Right lung (tissue), 5 donors: ENCODE measurements around the gene GTF2B. TPM values are rescaled to one million over a fixed set of nuclear protein-coding genes. Genes with fewer than 3 reads are reported as not detected.
"Not testable (repeated sequence)": the region's sequence is repeated elsewhere in the genome, so short reads cannot be mapped to it uniquely, and the experiment has no call there.

Experiments used
- DNase-seq, 2 donors: peaks; one replicate each; pipeline ENCODE4 v3.0.0-alpha.2; 2013
- polyA plus RNA-seq, 5 donors: library from polyadenylated mRNA; unstranded; fragments of 120-200 nt; gene quantifications; one replicate each; pipeline versions ENCODE4 v1.2.1 to v1.2.3, GENCODE V29; 2013; ENCODE audit warnings: inconsistent platforms in 1 of 5, low replicate concordance in 1 of 5; ENCODE audit not compliant: insufficient read length in 5 of 5, insufficient read depth in 1 of 5

Gene GTF2B
- polyA plus RNA-seq, 5 donors: 41.6 to 46.7 (median 43.6) TPM

- DNase-seq: no peak
Observed at GRCh38 chr1:88890131-88890530, 1.2 kb downstream of the GTF2B start.

DNA sequence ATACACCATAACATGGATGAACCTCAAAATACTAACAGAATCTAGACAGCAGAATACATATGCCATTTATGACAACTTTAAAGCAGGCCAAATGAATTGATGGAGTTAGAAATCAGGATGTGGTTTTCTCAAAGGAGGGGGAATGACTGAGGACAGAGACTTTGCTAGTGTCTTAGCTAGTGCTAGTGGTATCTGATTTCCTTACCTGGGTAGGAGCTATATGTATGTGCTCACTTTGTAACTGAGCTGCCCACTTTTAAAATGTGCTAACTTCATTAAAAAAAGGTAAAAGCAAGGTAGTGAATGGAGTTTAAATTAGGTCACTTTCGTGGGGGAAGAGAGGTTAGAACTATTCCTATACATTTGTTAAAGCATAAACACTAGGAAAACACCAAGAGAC, 2.6 kb downstream of the GTF2B start:
- DNase-seq: no peak

- no peak for DNase-seq
Observed at GRCh38 chr1:88885933-88886332, 5.4 kb downstream of the GTF2B start.

DNA sequence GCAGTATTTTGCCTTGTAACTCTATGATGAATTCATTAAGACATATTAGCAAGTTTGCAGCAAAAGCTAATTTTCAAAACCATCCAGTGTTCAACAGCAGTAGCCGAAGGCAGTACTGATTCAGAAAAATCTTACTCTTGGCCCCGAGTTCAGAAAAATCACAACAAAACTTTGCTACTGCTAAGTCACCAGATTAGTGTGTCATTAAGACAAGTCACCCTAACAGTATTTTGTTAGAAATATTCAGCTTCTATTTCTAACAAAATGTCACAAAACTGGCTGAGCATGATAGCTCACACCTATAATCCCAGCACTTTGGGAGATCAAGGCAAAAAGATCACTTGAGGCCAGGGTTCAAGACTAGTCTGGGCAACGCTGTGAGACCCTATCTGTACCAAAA, 8.2 kb downstream of the GTF2B start:
- no peak for DNase-seq

DNA sequence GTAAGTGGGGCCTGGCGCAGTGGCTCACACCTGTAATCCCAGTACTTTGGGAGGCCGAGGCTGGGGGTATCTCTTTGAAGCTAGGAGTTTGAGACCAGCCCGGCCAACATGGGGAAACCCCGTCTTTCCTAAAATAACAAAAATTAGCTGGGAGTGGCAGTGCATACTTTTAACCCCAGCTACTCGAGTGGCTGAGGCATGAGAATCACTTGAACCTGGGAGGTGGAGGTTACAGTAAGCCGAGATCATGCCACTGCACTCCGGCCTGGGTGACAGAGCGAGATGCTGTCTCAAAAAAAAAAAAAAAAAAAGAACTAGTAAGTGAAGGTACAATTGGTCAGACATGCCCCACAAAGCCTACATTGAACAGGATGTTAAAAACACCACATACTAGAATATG, 10.7 kb downstream of the GTF2B start:
- DNase-seq: not testable (repeated sequence)

DNA sequence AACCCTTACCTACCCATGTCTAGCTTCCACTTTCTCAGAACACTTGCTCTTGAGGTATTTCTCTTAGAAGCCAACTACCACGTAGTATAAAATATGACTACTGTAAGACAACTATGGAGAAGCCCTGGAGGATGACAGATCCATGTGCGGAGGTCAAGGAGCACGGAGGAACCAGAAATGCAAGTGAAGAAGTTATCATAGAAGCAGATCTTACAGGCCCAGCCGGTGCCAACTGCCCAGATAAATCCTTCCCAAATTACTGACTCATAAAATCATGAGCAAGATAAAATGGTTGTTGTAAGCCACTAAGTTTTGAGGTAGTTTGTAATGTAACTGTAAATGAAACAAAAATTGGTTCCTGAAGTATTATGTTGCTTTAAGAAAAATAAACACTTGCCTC, 12.6 kb downstream of the GTF2B start:
- no peak for DNase-seq

DNA sequence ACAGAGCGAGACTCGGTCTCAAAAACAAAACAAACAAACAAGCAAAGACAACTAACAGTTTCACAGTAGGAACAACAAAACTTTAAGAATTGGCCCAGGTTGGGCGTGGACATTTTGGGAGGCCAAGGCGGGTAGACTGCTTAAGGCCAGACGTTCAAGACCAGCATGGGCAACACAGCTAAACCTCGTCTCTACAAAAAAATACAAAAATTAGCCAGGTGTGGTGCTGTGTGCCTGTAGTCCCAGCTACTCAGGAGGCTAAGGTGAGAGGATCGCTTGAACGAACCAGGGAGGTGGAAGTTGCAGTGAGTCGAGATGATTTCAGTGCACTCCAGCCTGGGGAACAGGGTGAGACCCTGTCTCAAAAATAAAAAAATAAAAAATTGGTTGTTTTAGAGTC, 13.5 kb downstream of the GTF2B start:
- DNase-seq: no peak

DNA sequence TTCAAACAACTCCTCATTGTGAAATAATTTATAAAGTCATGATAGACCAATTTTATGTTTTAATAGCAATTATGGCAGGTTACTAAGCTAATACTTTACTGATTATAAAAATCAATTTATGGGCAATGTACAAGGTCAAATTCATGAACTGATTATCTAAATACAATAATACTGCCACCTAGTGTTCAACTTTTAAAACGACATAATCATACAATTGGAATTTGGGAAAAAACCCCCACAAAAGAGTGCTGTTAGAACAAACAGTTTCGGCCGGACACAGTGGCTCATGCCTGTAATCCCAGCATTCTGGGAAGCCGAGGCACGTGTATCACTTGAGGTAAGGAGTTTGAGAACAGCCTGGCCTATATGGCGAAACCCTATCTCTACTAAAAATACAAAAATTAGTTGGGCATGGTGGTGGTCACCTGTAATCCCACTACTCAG, 14.0 kb downstream of the GTF2B start:
- DNase-seq: no peak

DNA sequence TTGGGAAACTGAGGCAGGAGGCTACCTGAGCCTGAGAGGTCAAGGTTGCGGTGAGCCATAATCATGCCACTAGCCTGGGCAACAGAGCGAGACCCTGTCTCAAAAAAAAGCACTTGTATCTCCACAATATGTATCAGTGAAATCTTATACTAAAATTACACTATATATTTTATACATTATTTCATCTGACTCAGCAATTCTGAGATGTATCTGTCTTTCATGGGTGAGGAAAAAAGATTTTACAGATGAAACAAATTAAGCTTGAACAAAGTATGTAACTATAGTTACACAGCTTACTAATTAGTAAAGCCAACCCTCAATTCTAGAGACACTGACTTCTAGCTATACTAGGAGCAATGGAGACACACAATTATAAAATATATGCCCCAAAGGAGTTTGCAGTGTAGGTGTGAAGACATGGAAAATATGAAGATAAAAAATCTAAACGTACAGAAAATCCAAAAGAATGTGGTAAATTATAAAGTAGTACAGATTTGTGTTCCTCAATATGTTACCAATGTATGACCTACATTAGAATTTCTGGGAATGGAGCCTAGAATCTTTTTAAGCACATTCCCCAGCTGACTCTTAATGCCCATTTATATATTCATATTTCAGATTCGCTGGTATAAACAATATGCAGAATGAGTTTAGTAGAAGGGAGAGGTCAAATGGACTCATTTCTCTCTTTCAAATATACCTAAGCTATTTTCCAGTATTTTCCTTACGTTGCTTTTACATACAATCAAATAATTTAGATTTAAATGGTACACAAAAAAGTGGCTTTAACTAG, 14.6 kb downstream of the GTF2B start:
- peak; percentile 42 to 44 for DNase-seq

- no peak for DNase-seq
Observed at GRCh38 chr1:88875595-88875994, 15.8 kb downstream of the GTF2B start.

DNA sequence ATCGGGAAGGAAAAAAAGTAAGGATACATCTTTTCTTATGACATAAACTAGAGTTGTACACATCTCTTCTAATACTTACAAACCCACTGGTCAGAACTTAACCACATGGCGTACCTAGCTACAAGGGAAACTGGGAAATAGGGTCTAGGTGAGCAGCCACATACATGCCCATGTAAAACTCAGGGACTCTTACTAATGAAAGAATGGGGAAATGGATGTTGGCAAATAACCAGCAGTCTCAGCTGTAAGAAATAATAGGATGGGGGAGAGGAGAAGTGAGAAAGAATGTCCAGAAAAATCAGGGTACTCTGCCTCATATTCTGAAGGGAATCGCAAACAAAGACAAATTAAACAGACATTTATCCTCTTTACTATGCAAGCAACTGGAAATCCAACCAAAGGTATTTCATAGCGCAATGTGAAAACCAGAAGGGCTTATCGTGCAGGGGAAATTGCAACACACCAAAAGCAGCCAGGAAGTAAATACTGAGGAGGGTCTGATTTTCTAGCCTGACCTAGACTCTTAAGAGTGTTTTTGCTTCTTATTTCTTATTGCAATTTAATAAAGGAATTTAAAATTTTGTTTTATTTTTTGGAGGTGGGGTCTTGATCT, 17.5 kb downstream of the GTF2B start:
- DNase-seq: peak in 1 of 2 donors; percentile 33

DNA sequence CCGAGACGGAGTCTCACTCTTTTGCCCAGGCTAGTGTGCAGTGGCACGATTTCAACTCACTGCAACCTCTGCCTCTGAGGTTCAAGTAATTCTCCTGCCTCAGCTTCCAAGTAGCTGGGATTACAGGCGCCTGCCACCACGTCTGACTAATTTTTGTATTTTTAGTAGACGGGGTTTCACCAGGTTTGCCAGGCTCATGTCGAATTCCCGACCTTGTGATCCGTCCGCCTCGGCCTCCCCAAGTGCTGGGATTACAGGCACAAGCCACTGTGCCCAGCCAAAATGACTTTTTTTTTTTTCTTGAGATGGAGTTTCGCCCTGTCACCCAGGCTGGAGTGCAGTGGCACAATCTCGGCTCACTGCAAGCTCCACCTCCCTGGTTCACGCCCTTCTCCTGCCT, 21.7 kb downstream of the GTF2B start:
- not testable (repeated sequence) for DNase-seq

DNA sequence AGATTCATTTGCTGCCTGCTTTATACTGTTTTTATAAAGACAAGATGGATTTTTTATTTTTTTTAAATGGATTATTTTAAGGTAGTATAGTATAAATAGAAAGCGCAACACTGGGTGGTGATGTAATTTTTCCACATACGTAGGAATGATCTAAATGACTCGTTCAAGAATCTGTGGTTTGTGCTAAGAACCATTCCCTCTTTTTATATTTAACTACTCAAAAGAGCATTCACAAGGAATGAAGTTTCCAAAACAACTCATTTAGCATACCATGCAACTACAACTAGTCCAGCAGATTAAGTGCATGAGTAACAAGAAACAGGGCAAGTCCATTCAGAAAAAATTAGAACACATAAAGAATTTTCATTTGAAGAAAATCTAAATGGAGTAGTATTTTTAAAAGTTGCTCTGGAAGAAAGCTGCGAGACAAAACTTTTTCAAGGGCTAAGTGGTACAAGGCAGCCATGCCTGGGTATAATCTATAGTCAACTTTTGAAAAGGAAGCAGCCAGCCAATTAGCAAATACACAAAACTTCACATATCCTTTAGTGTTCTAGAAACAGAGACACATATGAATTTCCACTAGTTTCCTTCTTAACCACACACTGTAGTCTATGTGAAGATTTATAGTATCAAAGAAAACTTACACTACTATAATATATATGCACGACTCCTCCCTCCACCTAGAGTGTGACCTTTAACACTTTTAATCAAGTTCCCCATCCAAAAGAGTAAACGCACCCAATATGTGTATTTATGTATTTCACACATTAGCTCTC, 23.4 kb downstream of the GTF2B start:
- DNase-seq: no peak

DNA sequence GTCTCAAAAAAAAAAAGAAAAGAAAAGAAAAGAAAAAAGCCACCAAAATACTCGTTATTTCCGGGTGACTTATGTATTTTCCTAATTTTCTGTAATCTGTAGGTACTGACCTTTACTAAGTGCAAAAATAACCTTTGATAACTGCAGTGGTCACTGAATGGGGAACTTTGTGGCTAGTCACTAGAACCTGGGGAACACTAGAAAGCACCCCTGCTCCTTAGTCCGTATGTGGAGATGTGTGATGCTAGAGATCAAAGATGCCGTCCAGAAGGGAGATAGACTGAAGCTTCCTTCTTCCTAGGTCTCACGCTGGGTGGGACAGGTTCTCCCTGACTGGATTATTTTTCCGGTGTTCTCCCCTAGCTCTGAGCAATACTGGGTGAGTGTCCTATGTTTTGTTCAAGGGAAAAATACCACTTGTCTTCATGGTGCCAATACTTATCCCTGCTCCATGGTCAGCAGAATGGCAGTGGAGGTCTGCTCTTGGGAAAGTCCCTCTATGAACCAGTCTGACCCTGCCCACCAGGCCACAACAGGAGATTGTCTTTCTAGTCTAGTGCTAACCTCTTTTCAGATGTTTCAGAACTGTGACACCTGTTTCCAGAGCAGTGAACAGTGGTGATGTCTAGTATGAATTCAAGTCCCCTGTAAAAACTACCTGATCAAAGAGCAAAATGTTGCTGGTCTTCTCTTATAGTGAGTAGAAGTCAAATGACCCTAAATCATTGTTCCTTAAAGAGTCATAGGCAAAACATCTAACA, 39.9 kb downstream of the GTF2B start:
- no peak for DNase-seq

- no peak for DNase-seq
Observed at GRCh38 chr1:88847643-88848042, 43.7 kb downstream of the GTF2B start.

GRCh38 chr1:88825721-88826120, 65.6 kb downstream of the GTF2B start:
- DNase-seq: no peak

- not testable (repeated sequence) for DNase-seq
Observed at GRCh38 chr1:88819642-88820041, 71.7 kb downstream of the GTF2B start.

GRCh38 chr1:88813471-88813870, 77.9 kb downstream of the GTF2B start:
- no peak for DNase-seq

DNA sequence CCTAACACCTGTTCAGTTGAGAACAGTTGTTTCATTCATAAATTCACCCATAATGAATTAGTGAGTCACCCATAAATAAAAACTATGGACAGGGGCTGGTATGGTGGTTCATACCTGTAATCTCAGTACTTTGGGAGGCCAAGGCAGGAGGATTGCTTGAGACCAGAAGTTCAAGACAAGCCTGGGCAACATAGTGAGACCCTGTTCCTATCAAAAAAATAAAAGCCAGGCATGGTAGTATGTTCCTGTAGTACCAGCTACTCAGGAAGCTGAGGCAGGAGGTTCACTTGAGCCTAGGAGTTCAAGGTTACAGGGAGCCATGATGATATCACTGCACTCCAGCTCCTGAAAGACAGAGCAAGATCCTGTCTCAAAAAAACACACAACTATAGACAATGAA, 79.0 kb downstream of the GTF2B start:
- DNase-seq: no peak

DNA sequence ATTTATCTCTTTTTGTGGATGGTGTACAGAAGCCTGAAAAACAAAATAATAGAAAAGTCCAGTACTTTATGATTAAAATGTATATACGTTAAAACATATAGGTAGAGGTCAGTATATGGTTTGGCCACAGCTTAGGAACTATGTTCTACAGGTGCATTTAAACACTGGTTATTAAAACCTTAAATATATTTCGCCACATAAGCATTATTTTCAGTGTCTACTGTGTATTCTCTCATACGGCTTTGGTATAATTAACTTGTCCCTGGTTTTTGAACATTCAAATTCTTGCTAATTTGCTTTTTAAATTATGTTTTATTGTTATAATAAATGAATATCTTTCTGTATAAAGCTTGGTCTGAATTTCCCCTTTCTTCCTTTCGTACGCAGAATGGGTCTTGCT, 87.9 kb downstream of the GTF2B start:
- no peak for DNase-seq

DNA sequence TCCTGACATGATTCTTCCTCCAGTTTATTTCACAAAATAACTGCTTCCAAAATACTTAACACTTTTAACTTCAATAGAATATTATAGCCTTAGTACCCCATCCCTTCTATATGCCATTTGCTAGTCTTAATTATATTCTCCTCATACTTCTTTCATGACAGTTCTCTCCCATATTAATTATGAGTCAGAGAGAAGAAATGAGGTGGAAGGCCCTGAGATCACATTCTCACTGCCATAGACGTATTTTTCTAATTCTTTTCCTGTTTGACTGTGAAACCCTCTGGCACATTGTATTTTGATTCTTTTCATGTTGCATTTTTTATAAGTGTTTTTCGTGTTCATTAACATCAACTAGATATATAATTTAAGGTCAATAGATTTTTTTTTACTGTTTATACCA, 88.4 kb downstream of the GTF2B start:
- no peak for DNase-seq
